EL (cell line): Measurements from ENCODE around the gene BRD8.

Experiments
- DNase-seq: peaks from one replicate; pipeline ENCODE4 v3.0.0-alpha.2; 2016

BRD8 gene

DNA sequence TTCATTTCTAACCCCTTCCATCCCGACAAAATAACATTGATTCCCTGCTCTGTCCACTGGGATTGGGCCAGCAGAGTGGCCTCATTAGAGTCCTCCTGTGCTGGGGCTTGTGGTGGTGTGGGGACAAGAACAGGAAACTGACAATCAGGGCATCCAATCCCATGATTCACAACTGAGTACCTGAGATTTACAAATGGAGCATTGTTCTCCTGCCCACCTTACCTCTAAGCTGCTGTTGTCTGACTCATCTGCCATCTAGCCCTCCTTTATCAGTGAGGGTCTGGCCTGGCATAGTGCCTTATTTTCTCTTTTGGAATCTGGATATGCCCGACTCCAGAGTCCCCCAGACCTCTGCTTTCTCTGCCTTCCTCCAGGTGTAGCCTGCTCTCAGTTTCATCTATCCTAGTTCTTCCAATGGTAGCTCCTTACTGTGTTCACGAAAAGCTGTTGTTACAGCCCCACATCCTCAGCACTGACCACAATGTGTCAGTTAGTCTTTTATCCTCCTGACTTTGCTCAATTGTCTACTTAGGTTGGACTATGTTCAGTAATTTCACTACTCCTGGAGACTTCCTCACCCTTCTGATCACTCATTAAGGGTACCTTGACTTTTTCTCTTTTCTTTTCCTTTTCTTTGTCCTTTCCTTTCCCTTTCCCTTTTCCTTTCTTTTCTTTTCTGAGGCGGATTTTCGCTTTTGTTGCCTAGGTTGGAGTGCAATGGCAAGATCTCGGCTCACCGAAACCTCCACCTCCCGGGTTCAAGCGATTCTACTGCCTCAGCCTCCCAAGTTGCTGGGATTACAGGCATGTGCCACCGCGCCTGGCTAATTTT is 81.2 kb downstream of the BRD8 start:
- DNase-seq = no peak

DNA sequence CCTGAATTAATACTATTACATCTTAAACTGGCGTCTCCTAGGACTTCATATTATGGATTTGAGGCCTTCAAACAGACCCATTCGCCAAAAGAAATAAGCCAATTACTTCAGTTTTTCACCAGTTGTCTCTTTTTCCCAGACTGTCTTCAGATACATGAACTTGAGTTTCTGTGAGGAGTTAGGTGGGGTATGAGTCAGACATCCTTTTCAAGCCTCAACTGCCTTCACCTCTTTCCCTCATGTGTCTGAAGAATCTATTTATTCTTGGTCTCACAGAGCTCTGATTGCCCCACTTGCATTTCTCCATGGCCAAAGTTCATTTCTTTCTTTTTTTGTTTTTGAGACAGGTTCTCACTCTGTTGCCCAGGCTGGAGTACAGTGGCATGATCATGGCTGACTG is 82.1 kb downstream of the BRD8 start:
- no peak for DNase-seq

DNA sequence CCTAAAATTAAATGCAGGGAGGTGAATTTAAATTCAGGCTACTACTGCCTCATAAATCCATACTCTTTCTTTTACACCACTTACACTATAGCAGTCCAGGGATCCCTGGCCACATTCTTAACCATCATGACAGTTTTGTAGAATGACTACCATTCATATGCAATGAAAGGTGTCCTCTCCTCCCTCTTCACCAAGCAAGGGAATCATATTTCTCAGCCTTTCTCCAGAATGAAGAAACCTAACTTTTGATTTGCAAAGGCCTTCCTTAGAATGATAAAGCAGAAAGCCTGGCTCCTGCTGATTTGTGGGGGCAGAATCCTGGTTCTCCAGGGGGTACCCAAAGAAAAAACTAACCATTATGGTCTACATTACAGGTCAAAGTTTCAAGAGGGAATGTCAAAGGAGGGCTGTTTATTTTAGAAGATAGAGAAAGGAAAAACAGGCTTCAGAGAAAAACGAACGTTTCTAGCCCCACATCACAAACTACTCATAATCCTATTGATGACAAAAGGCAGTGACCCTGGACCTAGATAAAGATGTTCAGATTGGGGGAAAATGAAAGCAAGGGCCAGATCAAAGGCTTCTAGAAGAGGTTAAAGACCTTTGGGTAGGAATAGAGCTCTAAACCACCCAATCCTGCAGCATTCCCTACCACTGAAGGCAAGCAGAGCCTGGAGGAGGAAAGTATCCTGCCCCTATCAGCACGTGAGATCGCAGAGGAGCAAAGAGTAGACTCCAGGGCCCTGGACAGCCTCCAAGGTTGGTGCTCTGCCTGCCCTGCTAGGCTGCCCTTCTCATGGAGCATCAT is 83.1 kb downstream of the BRD8 start:
- DNase-seq = no peak

DNA sequence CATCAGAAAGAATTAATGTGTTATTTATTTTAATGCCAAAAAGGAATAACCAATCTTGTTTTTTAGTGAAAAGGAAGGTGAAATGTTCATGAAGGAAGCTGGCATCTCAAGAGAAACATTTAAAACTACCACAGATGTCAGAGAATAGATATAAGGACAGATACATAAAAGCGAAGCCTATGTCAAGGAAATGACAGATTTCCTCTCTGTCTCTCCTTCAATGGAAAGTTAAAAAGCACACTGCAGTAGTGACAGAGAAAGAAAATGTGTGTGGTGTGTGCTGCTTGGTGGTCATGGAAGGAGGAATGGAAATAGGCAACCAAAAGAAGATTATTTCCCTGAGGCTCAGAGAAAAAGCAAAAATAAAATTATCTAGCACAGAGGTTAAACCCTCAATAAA is 85.4 kb downstream of the BRD8 start:
- DNase-seq = no peak

DNA sequence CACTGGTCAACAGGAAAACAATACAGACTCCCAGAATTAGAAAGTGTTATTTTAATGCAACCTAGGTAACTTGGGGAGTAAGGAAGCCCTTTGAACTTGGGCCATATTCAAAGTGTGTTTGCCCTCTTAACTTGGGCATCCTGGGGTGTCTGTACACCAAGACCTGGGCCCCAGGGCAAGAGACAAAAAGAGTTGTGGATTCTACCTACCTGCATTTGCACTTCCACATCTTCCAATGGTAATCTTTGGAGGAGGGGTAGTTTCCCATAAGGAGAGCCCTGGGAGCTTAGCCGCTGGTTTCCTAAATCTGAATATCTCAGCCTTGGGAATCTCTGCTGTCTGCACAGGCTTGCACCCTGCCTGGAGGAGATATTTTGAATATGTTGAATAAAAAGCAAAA is 86.1 kb downstream of the BRD8 start:
- DNase-seq = no peak

DNA sequence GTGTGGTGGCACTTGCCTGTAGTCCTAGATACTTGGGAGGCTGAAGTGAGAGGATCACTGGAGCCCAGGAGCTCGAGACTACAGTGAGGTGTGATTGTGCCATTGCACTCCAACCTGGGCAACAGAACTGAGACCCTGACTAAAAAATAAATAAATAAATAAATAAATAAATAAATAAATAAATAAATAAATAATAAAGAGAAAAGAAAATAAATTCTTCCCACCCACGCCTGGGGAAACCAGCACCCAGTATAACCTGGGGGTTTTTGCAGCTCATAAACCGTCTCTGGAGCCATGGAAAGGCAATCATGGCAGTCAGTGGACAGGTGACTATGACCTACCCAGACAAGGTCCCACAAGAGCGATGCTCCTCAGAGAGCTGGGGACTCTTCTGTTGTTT is 86.7 kb downstream of the BRD8 start:
- DNase-seq = no peak
